GM20431 (cell line): Measurements from ENCODE around the gene FAM193B.

Source experiments
- in situ Hi-C: fragments of 300-500 bp; cut with MseI, MboI; formaldehyde crosslinking; loops from one replicate; pipeline ENCODE4 v1.15.0; 2020; ENCODE audit warnings: low sequenced_read_pairs; ENCODE audit not compliant: unreplicated experiment

FAM193B gene

DNA sequence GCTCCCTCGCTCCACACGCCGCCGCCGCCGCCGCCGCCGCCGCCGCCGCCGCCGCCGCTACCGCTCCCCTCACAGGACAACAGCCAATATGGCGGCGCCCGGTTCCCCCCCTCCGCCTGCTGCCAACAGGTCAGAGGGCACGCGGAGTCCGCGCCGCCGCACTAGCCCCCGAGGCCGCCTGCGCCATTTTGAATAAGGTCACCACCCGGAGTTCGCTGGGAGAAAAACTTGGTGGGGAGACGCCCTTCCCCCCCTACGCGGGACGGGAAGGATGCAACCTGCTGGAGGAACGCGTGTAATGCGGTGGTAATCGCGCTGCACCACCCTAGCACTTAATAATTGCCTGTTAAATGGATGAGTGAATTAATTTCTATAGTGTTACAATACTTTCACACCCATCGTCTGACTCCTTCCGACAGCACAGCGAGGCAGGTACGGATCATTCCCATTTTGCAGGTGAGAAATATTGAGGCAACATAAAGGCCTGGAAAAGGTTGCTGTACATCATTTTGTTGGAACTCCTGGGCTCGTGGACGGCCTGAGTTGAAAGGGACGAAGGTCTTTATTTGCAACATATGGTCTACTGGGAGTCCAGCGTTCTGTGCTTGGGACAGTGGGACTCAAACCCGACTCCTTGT, at the start of gene FAM193B:
Gene FAM193B, minus strand, starts transcription at position 90 of the 638 bp plus-strand sequence. CDS start 105 bp downstream, outside the sequence.
- in situ Hi-C loops = no loop called here

GRCh38 chr5:177604116-177604521, 49.8 kb upstream of the FAM193B start:
- in situ Hi-C loops = loop anchor here (25.0 kb wide), 1 partner anchor 458 kb away; no protein-coding TSS in a partner anchor

- in situ Hi-C loops = loop anchor here (25.0 kb wide), 1 partner anchor 459 kb away; no protein-coding TSS in a partner anchor
Observed at GRCh38 chr5:177603631-177604030, 49.3 kb upstream of the FAM193B start.

GRCh38 chr5:177602458-177602830, 48.1 kb upstream of the FAM193B start:
- in situ Hi-C loops = loop anchor here (25.0 kb wide), 1 partner anchor 460 kb away; no protein-coding TSS in a partner anchor

DNA sequence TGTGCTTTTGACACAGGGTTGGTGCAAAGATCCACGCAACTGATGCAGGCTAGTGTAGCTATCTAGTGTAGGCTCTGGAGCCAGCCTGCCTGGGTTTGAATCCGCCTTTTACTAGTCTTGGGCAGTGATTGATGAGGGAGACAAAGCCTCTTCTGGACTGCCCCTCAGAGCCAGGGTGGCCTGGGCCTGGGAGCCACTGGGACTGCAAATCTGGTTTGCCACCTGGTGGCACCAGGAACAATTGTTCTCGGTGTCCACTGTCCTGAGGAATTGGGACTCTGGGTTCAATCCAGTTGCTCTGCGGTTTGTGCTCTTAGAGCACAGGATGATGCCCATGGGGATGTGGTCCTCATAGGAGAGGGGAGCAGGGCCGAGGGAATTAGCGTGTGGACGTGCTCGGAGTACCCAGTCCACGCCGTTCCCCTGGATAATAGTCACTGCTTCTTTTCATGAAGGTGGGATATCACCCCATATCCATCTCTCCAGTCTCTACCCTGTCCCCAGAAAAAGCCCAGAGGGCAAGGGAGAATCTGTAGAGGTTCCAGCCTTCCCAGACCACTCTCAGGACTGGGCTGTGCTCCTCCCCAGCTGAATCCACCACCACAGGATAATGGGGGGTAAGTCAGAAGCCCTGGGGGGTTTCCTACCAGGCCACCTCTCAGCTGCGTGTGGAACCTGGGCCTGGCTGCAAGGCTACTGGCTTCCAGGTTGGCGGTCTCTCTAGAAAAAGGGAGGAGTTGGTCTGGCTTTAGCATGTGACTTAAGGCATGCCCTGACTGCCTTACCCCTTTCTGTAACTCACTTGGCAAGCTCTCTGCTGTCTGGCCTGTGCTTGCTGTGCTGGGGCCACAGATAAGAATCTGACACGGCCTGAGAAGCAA, 47.5 kb upstream of the FAM193B start:
- in situ Hi-C loops = loop anchor here (25.0 kb wide), 1 partner anchor 460 kb away; no protein-coding TSS in a partner anchor

DNA sequence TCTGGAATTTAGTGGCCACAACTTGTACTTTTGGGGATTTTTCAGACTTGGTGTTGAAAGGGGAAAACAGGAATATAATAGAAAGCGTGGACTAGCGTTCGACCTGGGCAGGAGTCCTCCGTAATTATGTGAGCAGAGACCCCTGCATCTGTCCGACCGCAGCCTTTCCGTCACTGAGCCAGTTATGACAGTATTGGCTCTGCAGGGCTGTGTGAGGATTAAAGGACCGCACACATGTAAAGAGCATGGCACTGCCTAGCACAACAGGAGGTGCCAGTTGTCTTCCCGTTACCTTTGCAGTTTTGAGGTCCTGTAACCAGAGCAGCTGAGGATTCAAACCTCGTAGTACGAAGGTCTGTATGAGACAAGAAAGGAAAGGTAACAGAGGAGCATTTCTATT, 46.8 kb upstream of the FAM193B start:
- in situ Hi-C loops = loop anchor here (25.0 kb wide), 1 partner anchor 461 kb away; no protein-coding TSS in a partner anchor

- in situ Hi-C loops = loop anchor here (25.0 kb wide), 1 partner anchor 462 kb away; no protein-coding TSS in a partner anchor
Observed at GRCh38 chr5:177600508-177601018, 46.2 kb upstream of the FAM193B start.

DNA sequence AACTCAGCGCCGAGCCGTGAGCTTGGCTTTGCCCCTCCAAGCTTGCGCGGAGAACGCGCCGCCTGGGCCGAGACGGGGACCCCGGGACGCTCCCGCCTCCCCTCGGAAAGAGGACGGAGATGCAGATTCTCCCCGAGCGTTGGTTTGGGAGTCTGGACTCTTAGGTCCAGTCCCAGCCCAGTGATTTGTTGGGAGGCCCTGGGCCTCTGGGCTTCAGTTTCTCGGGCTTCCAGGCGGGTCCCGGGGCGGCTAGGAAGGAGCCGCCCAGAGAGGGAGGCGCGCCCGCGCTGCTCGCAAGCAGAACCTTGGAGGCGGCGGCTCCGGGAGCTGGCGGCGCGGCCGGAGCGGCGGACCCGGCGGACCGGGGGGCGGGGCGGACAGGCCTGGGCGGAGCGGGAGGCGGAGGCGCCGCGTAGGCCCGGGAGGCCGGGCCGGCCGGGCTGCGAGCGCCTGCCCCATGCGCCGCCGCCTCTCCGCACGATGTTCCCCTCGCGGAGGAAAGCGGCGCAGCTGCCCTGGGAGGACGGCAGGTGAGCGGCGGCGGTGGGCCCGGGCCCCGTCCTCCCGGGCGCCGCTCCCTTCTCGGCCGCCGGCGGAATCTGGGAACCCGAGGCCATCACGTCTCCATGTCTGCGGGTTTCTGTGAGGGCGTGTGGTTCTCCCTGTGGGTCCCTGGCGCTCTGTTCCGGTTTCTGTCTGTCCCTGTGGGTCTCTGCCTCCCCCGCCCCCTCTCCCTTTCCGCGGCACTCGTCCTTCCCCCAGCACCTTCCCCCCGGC, 45.6 kb upstream of the FAM193B start, which contains the start of gene B4GALT7:
Gene B4GALT7, plus strand, starts transcription at position 402 of the 777 bp plus-strand sequence. Its CDS starts 79 bp downstream, at position 481.
- in situ Hi-C loops = loop anchor here (25.0 kb wide), 1 partner anchor 462 kb away; no protein-coding TSS in a partner anchor

DNA sequence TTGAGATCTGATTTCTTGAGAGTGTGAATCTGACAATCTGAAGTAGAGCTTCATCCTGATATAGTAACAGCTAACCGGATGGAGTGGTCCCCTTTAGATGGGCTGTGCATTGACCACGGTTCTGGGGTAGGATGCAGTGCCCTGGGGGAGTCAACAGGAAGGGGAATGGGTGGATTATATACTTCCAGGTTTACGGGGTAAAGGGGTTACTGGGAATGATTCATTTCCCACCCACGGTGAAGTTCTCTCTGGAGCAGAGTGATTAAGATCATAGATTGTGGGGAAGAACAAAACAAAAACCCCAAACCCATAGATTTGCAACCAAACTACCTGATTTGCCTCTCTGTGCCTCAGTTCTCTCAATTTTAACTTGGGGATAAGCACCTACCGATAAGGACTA, 44.1 kb upstream of the FAM193B start:
- in situ Hi-C loops = no loop called here

DNA sequence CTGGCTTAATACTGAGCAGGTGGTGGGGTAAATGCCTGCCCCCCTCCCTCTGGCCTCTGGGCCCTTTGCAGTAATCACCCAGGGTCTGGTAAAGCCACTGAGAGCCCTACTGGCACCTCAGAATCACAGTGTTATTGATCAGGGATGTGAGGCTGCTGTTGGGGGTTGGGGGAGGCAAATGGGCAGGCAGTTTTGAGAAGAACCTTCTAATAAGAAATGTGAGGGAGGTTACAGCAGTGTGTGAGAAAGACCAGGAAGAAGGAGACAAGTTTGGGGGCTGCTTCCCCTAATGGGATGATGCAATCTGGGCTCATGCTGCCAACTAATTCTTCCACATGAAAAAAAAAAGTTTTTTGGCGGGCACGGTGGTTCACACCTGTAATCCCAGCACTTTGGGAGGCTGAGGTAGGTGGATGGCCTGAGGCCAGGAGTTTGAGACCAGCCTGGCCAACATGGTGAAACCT, 42.4 kb upstream of the FAM193B start:
- in situ Hi-C loops = no loop called here

GRCh38 chr5:177595991-177596774, 41.8 kb upstream of the FAM193B start:
- in situ Hi-C loops = no loop called here

DNA sequence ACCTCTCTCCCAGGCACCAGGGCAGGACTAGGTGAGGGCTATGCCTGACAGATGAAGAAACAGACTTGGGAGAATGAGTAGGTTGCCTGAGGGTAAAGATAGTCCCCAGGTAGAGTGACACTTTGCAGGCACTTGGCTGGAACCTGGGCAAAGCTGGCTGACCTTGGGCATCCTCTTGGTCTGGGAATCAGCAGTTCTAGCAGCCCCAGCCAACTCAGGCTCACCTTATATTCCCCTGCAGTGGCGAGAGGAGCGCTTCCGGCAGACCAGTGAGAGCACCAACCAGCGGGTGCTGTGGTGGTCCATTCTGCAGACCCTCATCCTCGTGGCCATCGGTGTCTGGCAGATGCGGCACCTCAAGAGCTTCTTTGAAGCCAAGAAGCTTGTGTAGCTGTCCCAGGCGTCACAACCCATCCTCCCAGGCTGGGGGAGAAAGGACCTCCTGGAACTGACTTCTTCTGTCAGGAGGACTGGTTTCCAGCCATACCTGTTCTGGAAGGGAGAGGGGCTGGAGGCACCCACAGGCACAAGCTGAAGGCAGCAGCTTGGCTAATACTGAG, 40.7 kb upstream of the FAM193B start:
- in situ Hi-C loops = no loop called here

DNA sequence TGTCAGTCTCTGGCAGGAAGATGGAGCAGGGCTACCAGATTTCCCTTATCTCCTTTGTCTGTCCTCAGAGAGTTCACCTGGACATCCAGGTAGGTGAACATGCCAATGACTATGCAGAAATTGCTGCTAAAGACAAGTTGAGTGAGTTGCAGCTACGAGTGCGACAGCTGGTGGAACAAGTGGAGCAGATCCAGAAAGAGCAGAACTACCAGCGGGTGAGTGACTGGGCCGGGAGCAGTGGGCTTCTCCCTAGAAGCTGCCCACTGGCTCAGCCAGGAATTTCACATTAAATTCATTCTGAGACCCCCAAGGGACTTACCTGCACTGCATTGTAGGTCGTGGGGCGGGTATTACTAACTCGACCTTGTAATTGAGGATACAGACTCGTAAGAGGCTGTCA, 39.7 kb upstream of the FAM193B start:
- in situ Hi-C loops = no loop called here

DNA sequence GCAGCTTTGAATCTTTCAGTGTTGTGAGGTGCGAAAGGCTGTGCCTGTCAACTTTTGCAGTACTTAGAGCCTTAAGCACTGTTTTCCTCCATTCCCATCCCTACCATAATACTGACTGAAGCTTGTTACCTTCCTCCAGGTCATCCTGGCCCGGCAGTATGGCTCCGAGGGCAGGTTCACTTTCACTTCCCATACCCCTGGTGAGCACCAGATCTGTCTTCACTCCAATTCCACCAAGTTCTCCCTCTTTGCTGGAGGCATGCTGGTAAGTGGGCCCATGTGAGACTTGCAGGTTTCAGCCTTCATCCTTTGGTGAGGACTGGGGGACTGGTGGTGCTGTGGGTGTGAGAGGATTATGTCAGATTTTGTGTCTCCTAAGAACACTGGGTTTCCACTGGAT, 39.1 kb upstream of the FAM193B start:
- in situ Hi-C loops = no loop called here

DNA sequence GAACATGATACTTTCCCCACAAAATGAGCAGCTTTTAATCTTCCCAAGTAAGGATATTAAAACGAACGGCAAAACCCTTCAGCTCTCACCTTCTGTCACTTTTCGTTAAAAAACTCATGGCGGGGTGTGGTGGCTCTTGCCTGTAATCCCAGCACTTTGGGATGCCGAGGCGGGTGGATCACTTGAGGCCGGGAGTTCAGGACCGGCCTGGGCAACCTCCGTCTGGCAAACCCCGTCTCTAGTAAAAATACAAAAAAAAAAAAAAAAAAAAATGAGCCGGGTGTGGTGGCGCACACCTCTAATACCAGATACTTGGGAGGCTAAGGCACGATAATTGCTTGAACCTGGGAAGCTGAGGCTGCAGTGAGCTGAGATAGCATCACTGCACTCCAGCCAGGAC, 38.5 kb upstream of the FAM193B start:
- in situ Hi-C loops = no loop called here

DNA sequence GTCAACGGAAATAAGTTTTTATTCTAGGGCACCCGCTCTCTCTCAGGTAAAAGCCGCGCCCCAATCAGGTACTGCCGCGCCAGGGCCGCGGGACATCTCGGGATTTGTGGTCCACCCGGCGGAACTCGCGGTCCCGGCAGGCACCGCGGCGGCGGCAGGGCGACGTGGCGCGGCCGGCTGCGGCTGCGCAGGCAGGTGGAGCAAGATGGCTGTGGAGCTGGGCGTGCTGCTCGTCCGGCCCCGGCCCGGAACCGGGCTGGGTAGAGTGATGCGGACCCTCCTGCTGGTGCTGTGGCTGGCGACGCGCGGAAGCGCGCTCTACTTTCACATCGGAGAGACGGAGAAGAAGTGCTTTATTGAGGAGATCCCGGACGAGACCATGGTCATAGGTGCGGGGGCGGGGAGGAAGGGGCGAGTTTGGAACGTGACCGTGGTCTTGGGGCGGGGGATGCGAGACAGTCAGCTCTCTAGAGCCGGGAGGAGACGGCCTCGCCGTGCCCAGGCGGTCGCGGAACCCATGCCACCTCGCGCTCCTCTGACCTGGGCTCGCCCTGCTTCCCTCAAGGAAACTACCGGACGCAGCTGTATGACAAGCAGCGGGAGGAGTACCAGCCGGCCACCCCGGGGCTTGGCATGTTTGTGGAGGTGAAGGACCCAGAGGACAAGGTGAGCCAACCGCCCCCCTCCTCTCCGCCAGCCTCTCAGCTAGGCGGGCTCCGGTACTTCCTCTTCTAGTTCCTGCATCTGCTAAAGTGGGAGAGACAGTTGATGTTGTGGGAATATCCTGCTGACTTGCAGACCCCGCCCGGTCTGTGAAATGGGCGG, 37.9 kb upstream of the FAM193B start, which contains the start of gene TMED9:
Gene TMED9, plus strand, starts transcription at position 194 of the 825 bp plus-strand sequence. Its CDS starts 12 bp downstream, at position 206.
- in situ Hi-C loops = no loop called here

DNA sequence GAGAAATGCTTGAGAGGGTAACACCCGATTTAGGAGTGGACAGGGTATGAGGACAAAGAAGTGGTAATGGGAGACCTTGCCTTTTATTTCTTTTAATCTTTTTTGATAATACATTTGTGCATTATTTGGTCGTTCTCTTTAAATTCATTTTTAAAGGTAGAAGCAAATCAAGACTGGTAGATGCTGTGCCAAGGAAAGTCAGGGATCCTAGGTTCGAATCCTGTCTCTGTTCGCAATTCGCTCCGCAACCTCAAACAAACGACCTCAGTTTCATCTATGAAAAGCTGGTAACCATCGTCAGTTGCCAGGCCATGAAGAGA, 37.3 kb upstream of the FAM193B start:
- in situ Hi-C loops = no loop called here

- in situ Hi-C loops = no loop called here
Observed at GRCh38 chr5:177590406-177590805, 36.0 kb upstream of the FAM193B start.
